Loucy (cell line): Measurements from ENCODE around the gene KSR1.

ENCODE experiments used
- H2AFZ ChIP-seq: fragments of 200-600 bp; sonication (generic); 2 replicates; pipeline ENCODE4 v1.6.0; 2016; ENCODE audit warnings: antibody characterized with exemption, mild to moderate bottlenecking, low read length, moderate library complexity
- H3F3A ChIP-seq: fragments of 200-600 bp; 2 replicates; pipeline ENCODE4 v1.6.0; 2016; ENCODE audit warnings: antibody characterized with exemption, low read depth, mild to moderate bottlenecking
- H3K27me3 ChIP-seq: fragments of 200-600 bp; sonication (generic); 2 replicates; pipeline ENCODE4 v1.6.1; 2014; ENCODE audit warnings: low read length, mild to moderate bottlenecking; ENCODE audit not compliant: insufficient read depth, poor library complexity, severe bottlenecking
- H3K36me3 ChIP-seq: fragments of 200-600 bp; sonication (generic); 2 replicates; pipeline ENCODE4 v1.6.1; 2016; ENCODE audit warnings: low read length; ENCODE audit not compliant: insufficient read depth
- H3K4me1 ChIP-seq: fragments of 200-600 bp; sonication (generic); 2 replicates; pipeline ENCODE4 v1.5.1; 2014; ENCODE audit warnings: low read length, mild to moderate bottlenecking; ENCODE audit not compliant: insufficient read depth, poor library complexity, severe bottlenecking
- H3K4me2 ChIP-seq: fragments of 200-600 bp; sonication (generic); 2 replicates; pipeline ENCODE4 v1.6.0; 2014; ENCODE audit warnings: antibody characterized with exemption, low read length, low read depth, mild to moderate bottlenecking; ENCODE audit not compliant: poor library complexity, severe bottlenecking
- H3K4me3 ChIP-seq: fragments of 200-600 bp; sonication (generic); 2 replicates; pipeline ENCODE4 v1.5.1; 2014; ENCODE audit warnings: low read length, mild to moderate bottlenecking, mixed read lengths; ENCODE audit not compliant: poor library complexity, severe bottlenecking
- H3K79me2 ChIP-seq: fragments of 200-600 bp; sonication (generic); 2 replicates; pipeline ENCODE4 v1.6.1; 2014; ENCODE audit warnings: low read length; ENCODE audit not compliant: insufficient read depth
- H3K9ac ChIP-seq: fragments of 200-600 bp; sonication (generic); 2 replicates; pipeline ENCODE4 v1.6.0; 2014; ENCODE audit warnings: mild to moderate bottlenecking, low read depth, low read length, moderate library complexity; ENCODE audit not compliant: poor library complexity, severe bottlenecking
- H3K9me2 ChIP-seq: fragments of 200-600 bp; sonication (generic); replicated peaks from 2 replicates; pipeline ENCODE4 v1.6.1; 2016; ENCODE audit warnings: low read depth, low read length, mixed read lengths
- H3K9me3 ChIP-seq: fragments of 200-600 bp; sonication (generic); 2 replicates; pipeline ENCODE4 v1.6.1; 2014; ENCODE audit warnings: mild to moderate bottlenecking, antibody characterized with exemption, low read length, low read depth; ENCODE audit not compliant: insufficient read depth
- H4K20me1 ChIP-seq: fragments of 200-600 bp; sonication (generic); 2 replicates; pipeline ENCODE4 v1.6.0; 2014; ENCODE audit warnings: antibody characterized with exemption, low read length, mild to moderate bottlenecking; ENCODE audit not compliant: insufficient read depth, poor library complexity, severe bottlenecking
- EZH2phosphoT487 ChIP-seq: fragments of 200-600 bp; IDR thresholded peaks from 2 replicates; pipeline ENCODE4 v1.6.1; 2018; ENCODE audit warnings: antibody characterized with exemption, mild to moderate bottlenecking, moderate library complexity, borderline replicate concordance
- TF ChIP-seq, protein P1 (sequence below): fragments of 200-600 bp; sonication (generic); conservative IDR thresholded peaks from 2 replicates; pipeline ENCODE4 v1.5.1; 2014; ENCODE audit warnings: mild to moderate bottlenecking, antibody characterized with exemption, low read length

Gene KSR1

DNA sequence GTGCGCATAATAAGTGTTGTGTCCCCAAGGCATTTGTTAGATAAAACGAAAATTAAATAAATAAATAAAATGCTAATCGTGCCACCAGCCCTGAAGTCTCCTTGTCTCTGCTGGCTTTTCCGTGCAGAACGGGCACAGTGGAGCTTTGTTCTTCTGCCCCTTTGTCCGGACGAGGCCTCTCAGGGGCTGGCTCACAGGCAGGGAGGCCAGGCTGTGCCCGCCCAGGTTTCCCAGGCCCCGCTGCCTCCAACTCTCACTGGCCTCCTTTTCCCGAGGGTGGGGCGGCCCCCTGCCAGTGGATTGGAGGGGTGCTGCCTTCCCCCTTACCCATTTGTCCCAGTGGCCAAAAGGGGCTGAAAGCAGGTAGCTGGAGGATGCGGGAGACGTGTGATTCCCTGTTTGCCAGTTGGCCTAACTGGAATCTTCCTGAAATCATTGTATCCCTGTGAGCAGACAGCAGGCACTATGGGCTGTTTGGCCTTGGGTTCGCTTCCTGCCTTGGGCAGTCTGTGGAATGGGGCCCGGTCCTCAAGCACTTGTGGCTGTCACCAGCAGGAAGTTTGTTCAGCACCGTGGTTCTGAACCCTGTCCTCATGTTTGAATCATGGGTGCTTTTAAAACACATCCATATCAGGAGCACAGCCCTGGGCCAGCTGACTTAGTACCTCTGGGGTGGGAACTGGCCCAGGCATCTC is 64.4 kb downstream of the KSR1 start:
- Histone ChIP-seq H3K4me2 (peak overlapping the region; percentile 39), H3K9me3 (no peaks in the 10 kb centered on the region), H3F3A (no peaks in the 10 kb centered on the region), H3K4me3 (no peak overlapping the region), H2AFZ (no peak overlapping the region), H3K9ac (no peak overlapping the region), H3K79me2 (peaks cover 53% of the 10 kb centered on the region), H3K9me2 (no peaks in the 10 kb centered on the region), H4K20me1 (no peaks in the 10 kb centered on the region), H3K36me3 (no peaks in the 10 kb centered on the region), H3K4me1 (peaks cover 56% of the 10 kb centered on the region), H3K27me3 (no peaks in the 10 kb centered on the region)
- no peak for TF ChIP-seq EZH2phosphoT487
- TF ChIP-seq, protein P1, sequence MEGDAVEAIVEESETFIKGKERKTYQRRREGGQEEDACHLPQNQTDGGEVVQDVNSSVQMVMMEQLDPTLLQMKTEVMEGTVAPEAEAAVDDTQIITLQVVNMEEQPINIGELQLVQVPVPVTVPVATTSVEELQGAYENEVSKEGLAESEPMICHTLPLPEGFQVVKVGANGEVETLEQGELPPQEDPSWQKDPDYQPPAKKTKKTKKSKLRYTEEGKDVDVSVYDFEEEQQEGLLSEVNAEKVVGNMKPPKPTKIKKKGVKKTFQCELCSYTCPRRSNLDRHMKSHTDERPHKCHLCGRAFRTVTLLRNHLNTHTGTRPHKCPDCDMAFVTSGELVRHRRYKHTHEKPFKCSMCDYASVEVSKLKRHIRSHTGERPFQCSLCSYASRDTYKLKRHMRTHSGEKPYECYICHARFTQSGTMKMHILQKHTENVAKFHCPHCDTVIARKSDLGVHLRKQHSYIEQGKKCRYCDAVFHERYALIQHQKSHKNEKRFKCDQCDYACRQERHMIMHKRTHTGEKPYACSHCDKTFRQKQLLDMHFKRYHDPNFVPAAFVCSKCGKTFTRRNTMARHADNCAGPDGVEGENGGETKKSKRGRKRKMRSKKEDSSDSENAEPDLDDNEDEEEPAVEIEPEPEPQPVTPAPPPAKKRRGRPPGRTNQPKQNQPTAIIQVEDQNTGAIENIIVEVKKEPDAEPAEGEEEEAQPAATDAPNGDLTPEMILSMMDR, result no peak

DNA sequence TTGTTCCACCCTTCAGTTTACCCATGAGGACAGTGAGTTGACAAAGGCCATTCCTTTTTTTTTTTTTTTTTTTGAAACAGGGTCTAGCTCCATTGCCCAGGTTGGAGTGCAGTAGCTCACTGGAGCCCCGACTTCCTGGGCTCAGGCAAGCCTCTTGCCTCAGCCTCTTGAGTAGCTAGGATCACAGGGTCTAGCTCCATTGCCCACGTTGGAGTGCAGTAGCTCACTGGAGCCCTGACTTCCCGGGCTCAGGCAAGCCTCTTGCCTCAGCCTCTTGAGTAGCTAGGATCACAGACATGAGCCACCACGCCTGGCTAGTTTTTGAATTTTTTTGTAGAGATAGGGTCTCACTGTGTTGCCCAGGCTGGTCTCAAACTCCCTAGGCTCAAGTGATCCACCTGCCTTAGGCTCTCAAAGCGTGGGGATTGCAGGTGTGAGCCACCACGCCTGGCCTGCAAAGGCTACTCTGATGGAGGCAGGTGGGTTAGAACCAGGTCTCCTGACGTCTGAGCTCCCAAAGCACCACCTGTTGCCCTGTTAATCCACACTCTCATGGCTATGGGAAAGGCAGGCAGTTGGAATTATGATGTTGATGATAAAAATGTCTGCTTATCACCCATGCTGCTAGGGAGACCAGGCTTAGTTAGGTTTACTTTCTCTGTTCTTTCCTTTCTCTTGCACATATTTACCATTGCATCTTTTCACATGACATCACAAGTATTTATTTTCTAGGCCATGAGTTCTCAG is 65.2 kb downstream of the KSR1 start:
- Histone ChIP-seq H3K79me2 (peaks cover 45% of the 10 kb centered on the region), H3K4me1 (peaks cover 54% of the 10 kb centered on the region), H3K4me3 (no peak overlapping the region), H3F3A (no peaks in the 10 kb centered on the region), H3K27me3 (no peaks in the 10 kb centered on the region), H3K4me2 (peak overlapping the region; percentile 39), H3K36me3 (no peaks in the 10 kb centered on the region), H4K20me1 (no peaks in the 10 kb centered on the region), H3K9me2 (no peaks in the 10 kb centered on the region), H2AFZ (no peak overlapping the region), H3K9me3 (no peaks in the 10 kb centered on the region), H3K9ac (no peak overlapping the region)
- TF ChIP-seq, protein P1, result no peak
- TF ChIP-seq EZH2phosphoT487, result no peak

DNA sequence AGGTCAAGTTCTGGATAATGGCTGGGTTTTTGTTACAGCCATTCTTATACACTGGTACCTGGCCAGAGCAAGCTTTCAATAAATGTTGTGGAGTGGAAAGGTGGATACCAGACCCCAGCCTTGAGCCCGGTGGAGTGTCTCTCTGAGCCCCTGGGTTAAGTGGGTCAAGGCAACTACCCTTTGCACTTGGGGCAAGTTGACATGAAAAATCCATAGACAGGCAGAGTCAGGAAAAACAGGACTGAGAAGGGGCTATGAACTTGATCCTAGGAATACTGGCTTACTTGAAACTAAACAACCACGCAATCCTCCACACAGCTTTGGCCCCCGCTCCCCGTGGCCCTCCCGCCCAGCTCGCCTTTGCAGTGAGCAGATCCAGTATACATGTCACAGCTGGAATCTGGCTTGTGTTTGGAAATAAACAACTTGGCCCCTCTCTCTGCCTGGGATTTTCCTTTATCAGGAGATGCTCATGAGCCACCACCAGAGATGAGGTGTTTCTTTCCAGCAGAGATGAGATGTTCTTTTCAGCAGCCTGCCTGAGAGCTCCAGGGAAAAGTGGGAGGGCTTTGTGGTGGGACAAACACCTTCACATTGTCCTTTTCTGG is 65.9 kb downstream of the KSR1 start:
- H3K9ac ChIP-seq, result no peak overlapping the region
- no peak overlapping the region for H2AFZ ChIP-seq
- no peak overlapping the region for H3K4me2 ChIP-seq
- H4K20me1 ChIP-seq, result no peaks in the 10 kb centered on the region
- no peaks in the 10 kb centered on the region for H3K36me3 ChIP-seq
- no peak for TF ChIP-seq EZH2phosphoT487
- TF ChIP-seq, protein P1, result no peak
- H3F3A ChIP-seq, result no peaks in the 10 kb centered on the region
- peaks cover 56% of the 10 kb centered on the region for H3K4me1 ChIP-seq
- H3K9me3 ChIP-seq, result no peaks in the 10 kb centered on the region
- no peak overlapping the region for H3K4me3 ChIP-seq
- peaks cover 49% of the 10 kb centered on the region for H3K79me2 ChIP-seq
- H3K9me2 ChIP-seq, result no peaks in the 10 kb centered on the region
- H3K27me3 ChIP-seq, result no peaks in the 10 kb centered on the region
